Gastroesophageal sphincter (tissue), 4 donors: ENCODE results near the gene KRT2. TPM values are rescaled to one million over a fixed set of nuclear protein-coding genes. Genes with fewer than 3 reads are reported as not detected.

ENCODE experiments used
- ATAC-seq: fragments of 150-250 bp; one replicate; pipeline ENCODE4 v1.9.1; 2016; ENCODE audit warnings: mild to moderate bottlenecking, moderate library complexity
- H3K27ac ChIP-seq, 4 donors: fragments of 200-600 bp; sonication (generic) in 3 of 4; 1 replicate in 3 of 4; 2 replicates in 1 of 4; pipeline ENCODE4 v1.5.1; 2016 to 2019
- H3K27me3 ChIP-seq: fragments of 200-600 bp; sonication (generic); one replicate; pipeline ENCODE4 v1.5.1; 2019
- H3K36me3 ChIP-seq, 2 donors: fragments of 200-600 bp; sonication (generic); one replicate each; pipeline ENCODE4 v1.5.1; 2019; ENCODE audit warnings: control low read depth in 1 of 2
- H3K4me1 ChIP-seq, 3 donors: fragments of 200-600 bp; sonication (generic); 1 replicate in 2 of 3; 2 replicates in 1 of 3; pipeline ENCODE4 v1.5.1; 2016 to 2019; ENCODE audit warnings: control low read depth in 2 of 3
- H3K4me3 ChIP-seq, 2 donors: fragments of 200-600 bp; sonication (generic); one replicate each; pipeline ENCODE4 v1.5.1; 2019; ENCODE audit warnings: mild to moderate bottlenecking in 1 of 2, moderate library complexity in 1 of 2
- H3K9me3 ChIP-seq, 3 donors: fragments of 200-600 bp; sonication (generic); one replicate each; pipeline ENCODE4 v1.5.1; 2017 to 2019; ENCODE audit warnings: control low read depth in 2 of 3
- CTCF ChIP-seq, 4 experiments: fragments of 200-600 bp in 2 of 4; fragments of 450-650 bp in 2 of 4; sonication (generic) in 1 of 4; IDR thresholded peaks; one replicate each; pipeline ENCODE4 v1.5.1; 2017 to 2019; ENCODE audit warnings: antibody characterized with exemption in 4 of 4, mild to moderate bottlenecking in 2 of 4, moderate library complexity in 2 of 4
- EP300 ChIP-seq: sonication (generic); formaldehyde crosslinking; IDR thresholded peaks from one replicate; pipeline ENCODE4 v1.6.1; 2017; ENCODE audit warnings: antibody characterized with exemption, mild to moderate bottlenecking
- POLR2A ChIP-seq, 2 donors: fragments of 450-650 bp; IDR thresholded peaks; one replicate each; pipeline ENCODE4 v1.6.1; 2017; ENCODE audit warnings: antibody characterized with exemption in 2 of 2, mild to moderate bottlenecking in 2 of 2, moderate library complexity in 1 of 2
- POLR2AphosphoS5 ChIP-seq: sonication (generic); formaldehyde crosslinking; IDR thresholded peaks from one replicate; pipeline ENCODE4 v1.6.1; 2017; ENCODE audit warnings: antibody characterized with exemption
- WGBS, 2 donors: methylation state at CpG; one replicate each; pipeline ENCODE4 v1.1.5; 2018; ENCODE audit warnings: low coverage in 1 of 2; 5-methylcytosine and 5-hydroxymethylcytosine counted together
- total RNA-seq, 4 donors: library from RNA; depleted of rRNA; stranded (reverse); fragments of >200 nt; gene quantifications; one replicate each; pipeline ENCODE4 v1.1.0, GENCODE V29; 2016

KRT2 gene
- total RNA-seq, 4 donors from 2014 or later: not detected

GRCh38 chr12:52634266-52635056 lies 17.6 kb downstream of the KRT2 start:
- WGBS, 2 donors: 38 to 60% methylated on average over 2 of the region's 7 CpGs
- H3K4me1 ChIP-seq: peaks cover 0 to 14% (median 0%) of the 10 kb centered on the region in 3 donors
- TF ChIP-seq POLR2AphosphoS5 (no peak), POLR2A (IDR thresholded peaks at IDR 0.05) (no peak), CTCF (IDR thresholded peaks at IDR 0.05) (no peak), EP300 (no peak)
- no peak overlapping the region for H3K4me3 ChIP-seq
- H3K9me3 ChIP-seq: no peaks in the 10 kb centered on the region
- H3K36me3 ChIP-seq: no peaks in the 10 kb centered on the region
- H3K27me3 ChIP-seq: no peaks in the 10 kb centered on the region
- peak; percentile 67 for ATAC-seq
- no peak overlapping the region for H3K27ac ChIP-seq

- Histone ChIP-seq H3K4me1 (peaks cover 0 to 14% (median 0%) of the 10 kb centered on the region in 3 donors), H3K9me3 (no peaks in the 10 kb centered on the region), H3K36me3 (no peaks in the 10 kb centered on the region), H3K27me3 (no peaks in the 10 kb centered on the region), H3K4me3 (no peak overlapping the region), H3K27ac (no peak overlapping the region)
- no peak for ATAC-seq
- TF ChIP-seq POLR2A (IDR thresholded peaks at IDR 0.05) (no peak), EP300 (no peak), POLR2AphosphoS5 (no peak), CTCF (IDR thresholded peaks at IDR 0.05) (no peak)
- WGBS, 2 donors: 72 to 84% methylated on average over 3 of the region's 4 CpGs
Observed at GRCh38 chr12:52633383-52633782, 18.6 kb downstream of the KRT2 start.

- H3K4me3 ChIP-seq: no peak overlapping the region
- WGBS, 2 donors: 70% methylated on average over 3 of the region's 4 CpGs; no CpG with 5 or more reads in 1 of the 2 donors
Observed at GRCh38 chr12:52632656-52633055, 19.4 kb downstream of the KRT2 start.

GRCh38 chr12:52631676-52632459 lies 20.1 kb downstream of the KRT2 start:
- ATAC-seq: no peak
- WGBS, 2 donors: 69% methylated on average over 2 of the region's 6 CpGs; no CpG with 5 or more reads in 1 of the 2 donors
- H3K4me3 ChIP-seq: no peak overlapping the region
- H3K27ac ChIP-seq: no peak overlapping the region
- H3K27me3 ChIP-seq: no peaks in the 10 kb centered on the region
- peaks cover 0 to 14% (median 0%) of the 10 kb centered on the region in 3 donors for H3K4me1 ChIP-seq
- TF ChIP-seq CTCF (IDR thresholded peaks at IDR 0.05) (no peak), POLR2AphosphoS5 (no peak), POLR2A (IDR thresholded peaks at IDR 0.05) (no peak)
- no peaks in the 10 kb centered on the region for H3K36me3 ChIP-seq
- no peaks in the 10 kb centered on the region for H3K9me3 ChIP-seq

More at GRCh38 chr12:52632656-52633055, 19.4 kb downstream of the KRT2 start:
- peaks cover 0 to 14% (median 0%) of the 10 kb centered on the region in 3 donors for H3K4me1 ChIP-seq
- no peaks in the 10 kb centered on the region for H3K27me3 ChIP-seq
- no peak for ATAC-seq
- no peak overlapping the region for H3K27ac ChIP-seq
- no peak for TF ChIP-seq POLR2AphosphoS5
- TF ChIP-seq POLR2A (IDR thresholded peaks at IDR 0.05): no peak
- TF ChIP-seq EP300: no peak
- TF ChIP-seq CTCF (IDR thresholded peaks at IDR 0.05): no peak
- no peaks in the 10 kb centered on the region for H3K36me3 ChIP-seq
- H3K9me3 ChIP-seq: no peaks in the 10 kb centered on the region
